H1 (cell line): ENCODE measurements around the gene MGLL. TPM values are rescaled to one million over a fixed set of nuclear protein-coding genes. Genes with fewer than 3 reads are reported as not detected.

Experiments used
- SIRT6 ChIP-seq: IDR thresholded peaks from one replicate; pipeline ENCODE4 v1.7.1; 2012; ENCODE audit warnings: low read length, inconsistent platforms
- polyA plus RNA-seq, 7 experiments: library from polyadenylated mRNA; depleted of rRNA in 3 of 7; stranded (reverse) in 5 of 7; unstranded in 2 of 7; fragments of >200 nt in 5 of 7; fragments of 200-250 nt in 2 of 7; gene quantifications; 1 replicate in 5 of 7; 2 replicates in 1 of 7; 4 replicates in 1 of 7; pipeline versions ENCODE4 v1.2.1 to v1.2.3, GENCODE V29; 2011 to 2013; ENCODE audit warnings: missing spikeins in 2 of 7, mixed read lengths in 2 of 7
- total RNA-seq: library from RNA; stranded (reverse); fragmentation: NEBNext Ultra II Directional; extraction: Animal tissue kit (Norgen Biotek cat#: 25700); gene quantifications from 2 replicates; pipeline ENCODE4 v1.2.1, GENCODE V29; 2021
- TF ChIP-seq, protein P1 (sequence below): fragments of 300-600 bp; sonication (generic); IDR thresholded peaks from 2 replicates; pipeline ENCODE4 v1.7.1; 2012; ENCODE audit warnings: low read length, moderate library complexity, mild to moderate bottlenecking, inconsistent platforms; ENCODE audit not compliant: insufficient replicate concordance

The MGLL gene
- total and polyA plus RNA-seq, 2 of the 8 experiments (the other 6 are each of a cell fraction or from before 2014, with no cell fraction given) = 0.05 to 0.34 TPM

DNA sequence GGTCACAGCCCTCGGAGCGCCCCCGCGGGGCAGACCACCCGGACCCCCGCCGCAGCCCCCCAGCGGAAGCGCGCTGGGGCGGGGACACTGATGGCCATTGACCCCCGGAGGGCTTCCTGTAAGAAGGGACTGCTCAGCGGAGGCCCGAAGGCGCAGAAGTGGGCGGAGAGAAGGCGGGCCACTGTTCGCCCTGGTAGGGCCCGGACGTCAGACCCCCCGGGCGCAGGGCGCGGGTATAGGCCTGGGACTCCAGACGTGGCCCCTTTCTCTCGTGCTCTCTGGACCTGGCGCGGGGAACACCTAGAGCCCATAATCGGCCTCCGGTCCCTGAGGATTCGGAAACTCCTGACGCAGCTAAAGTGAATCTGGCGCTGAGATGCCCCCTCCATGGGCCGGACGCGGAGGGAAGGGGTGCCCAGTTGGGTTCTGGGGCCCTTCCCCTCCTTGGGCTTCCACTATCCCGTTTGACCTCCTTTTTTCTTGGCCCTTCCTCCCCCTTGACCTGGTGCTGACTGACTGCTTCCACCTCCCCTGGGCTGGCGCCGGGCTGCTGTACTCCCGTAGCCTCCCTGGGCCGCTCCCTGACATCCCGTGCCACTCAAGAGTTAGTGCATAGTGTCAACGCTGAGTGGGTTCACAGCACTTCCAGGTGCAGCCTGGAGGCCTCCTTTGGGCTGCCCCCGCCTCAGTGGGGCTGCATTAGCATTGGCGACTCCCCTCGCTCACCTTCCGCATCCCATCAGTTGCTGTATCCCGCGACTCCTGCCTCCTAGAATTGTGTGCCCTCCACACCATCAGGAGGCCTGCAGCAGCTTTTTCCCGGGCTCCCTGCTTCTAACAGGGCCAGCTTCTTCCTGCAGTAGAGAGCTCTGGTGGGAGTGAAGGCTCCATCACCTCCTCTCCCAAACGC is 148.9 kb downstream of the MGLL start (continued):
- TF ChIP-seq, protein P1, sequence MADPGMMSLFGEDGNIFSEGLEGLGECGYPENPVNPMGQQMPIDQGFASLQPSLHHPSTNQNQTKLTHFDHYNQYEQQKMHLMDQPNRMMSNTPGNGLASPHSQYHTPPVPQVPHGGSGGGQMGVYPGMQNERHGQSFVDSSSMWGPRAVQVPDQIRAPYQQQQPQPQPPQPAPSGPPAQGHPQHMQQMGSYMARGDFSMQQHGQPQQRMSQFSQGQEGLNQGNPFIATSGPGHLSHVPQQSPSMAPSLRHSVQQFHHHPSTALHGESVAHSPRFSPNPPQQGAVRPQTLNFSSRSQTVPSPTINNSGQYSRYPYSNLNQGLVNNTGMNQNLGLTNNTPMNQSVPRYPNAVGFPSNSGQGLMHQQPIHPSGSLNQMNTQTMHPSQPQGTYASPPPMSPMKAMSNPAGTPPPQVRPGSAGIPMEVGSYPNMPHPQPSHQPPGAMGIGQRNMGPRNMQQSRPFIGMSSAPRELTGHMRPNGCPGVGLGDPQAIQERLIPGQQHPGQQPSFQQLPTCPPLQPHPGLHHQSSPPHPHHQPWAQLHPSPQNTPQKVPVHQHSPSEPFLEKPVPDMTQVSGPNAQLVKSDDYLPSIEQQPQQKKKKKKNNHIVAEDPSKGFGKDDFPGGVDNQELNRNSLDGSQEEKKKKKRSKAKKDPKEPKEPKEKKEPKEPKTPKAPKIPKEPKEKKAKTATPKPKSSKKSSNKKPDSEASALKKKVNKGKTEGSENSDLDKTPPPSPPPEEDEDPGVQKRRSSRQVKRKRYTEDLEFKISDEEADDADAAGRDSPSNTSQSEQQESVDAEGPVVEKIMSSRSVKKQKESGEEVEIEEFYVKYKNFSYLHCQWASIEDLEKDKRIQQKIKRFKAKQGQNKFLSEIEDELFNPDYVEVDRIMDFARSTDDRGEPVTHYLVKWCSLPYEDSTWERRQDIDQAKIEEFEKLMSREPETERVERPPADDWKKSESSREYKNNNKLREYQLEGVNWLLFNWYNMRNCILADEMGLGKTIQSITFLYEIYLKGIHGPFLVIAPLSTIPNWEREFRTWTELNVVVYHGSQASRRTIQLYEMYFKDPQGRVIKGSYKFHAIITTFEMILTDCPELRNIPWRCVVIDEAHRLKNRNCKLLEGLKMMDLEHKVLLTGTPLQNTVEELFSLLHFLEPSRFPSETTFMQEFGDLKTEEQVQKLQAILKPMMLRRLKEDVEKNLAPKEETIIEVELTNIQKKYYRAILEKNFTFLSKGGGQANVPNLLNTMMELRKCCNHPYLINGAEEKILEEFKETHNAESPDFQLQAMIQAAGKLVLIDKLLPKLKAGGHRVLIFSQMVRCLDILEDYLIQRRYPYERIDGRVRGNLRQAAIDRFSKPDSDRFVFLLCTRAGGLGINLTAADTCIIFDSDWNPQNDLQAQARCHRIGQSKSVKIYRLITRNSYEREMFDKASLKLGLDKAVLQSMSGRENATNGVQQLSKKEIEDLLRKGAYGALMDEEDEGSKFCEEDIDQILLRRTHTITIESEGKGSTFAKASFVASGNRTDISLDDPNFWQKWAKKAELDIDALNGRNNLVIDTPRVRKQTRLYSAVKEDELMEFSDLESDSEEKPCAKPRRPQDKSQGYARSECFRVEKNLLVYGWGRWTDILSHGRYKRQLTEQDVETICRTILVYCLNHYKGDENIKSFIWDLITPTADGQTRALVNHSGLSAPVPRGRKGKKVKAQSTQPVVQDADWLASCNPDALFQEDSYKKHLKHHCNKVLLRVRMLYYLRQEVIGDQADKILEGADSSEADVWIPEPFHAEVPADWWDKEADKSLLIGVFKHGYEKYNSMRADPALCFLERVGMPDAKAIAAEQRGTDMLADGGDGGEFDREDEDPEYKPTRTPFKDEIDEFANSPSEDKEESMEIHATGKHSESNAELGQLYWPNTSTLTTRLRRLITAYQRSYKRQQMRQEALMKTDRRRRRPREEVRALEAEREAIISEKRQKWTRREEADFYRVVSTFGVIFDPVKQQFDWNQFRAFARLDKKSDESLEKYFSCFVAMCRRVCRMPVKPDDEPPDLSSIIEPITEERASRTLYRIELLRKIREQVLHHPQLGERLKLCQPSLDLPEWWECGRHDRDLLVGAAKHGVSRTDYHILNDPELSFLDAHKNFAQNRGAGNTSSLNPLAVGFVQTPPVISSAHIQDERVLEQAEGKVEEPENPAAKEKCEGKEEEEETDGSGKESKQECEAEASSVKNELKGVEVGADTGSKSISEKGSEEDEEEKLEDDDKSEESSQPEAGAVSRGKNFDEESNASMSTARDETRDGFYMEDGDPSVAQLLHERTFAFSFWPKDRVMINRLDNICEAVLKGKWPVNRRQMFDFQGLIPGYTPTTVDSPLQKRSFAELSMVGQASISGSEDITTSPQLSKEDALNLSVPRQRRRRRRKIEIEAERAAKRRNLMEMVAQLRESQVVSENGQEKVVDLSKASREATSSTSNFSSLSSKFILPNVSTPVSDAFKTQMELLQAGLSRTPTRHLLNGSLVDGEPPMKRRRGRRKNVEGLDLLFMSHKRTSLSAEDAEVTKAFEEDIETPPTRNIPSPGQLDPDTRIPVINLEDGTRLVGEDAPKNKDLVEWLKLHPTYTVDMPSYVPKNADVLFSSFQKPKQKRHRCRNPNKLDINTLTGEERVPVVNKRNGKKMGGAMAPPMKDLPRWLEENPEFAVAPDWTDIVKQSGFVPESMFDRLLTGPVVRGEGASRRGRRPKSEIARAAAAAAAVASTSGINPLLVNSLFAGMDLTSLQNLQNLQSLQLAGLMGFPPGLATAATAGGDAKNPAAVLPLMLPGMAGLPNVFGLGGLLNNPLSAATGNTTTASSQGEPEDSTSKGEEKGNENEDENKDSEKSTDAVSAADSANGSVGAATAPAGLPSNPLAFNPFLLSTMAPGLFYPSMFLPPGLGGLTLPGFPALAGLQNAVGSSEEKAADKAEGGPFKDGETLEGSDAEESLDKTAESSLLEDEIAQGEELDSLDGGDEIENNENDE = no peak
- TF ChIP-seq SIRT6 = no peak
